Ectodermal cell (in vitro differentiated cells): Measurements from ENCODE around the gene TPD52L2.
"Not testable (repeated sequence)": the region's sequence is repeated elsewhere in the genome, so short reads cannot be mapped to it uniquely, and the experiment has no call there.

Experiments
- H3K27ac ChIP-seq: 2 replicates; pipeline ENCODE4 v1.7.0; 2013; ENCODE audit warnings: mild to moderate bottlenecking, low read depth, low read length; ENCODE audit not compliant: insufficient read depth, poor library complexity, severe bottlenecking
- H3K27me3 ChIP-seq: 2 replicates; pipeline ENCODE4 v1.7.0; 2013; ENCODE audit warnings: mild to moderate bottlenecking, low read length; ENCODE audit not compliant: insufficient read depth, control insufficient read depth, poor library complexity, severe bottlenecking
- H3K36me3 ChIP-seq: one replicate; pipeline ENCODE4 v1.7.0; 2013; ENCODE audit warnings: low read length; ENCODE audit not compliant: control insufficient read depth, insufficient read depth
- H3K4me1 ChIP-seq: one replicate; pipeline ENCODE4 v1.7.0; 2013; ENCODE audit warnings: low read length; ENCODE audit not compliant: control insufficient read depth, insufficient read depth
- H3K4me3 ChIP-seq: 2 replicates; pipeline ENCODE4 v1.7.0; 2013; ENCODE audit warnings: low read depth, low read length, control low read depth; ENCODE audit not compliant: insufficient read depth
- H3K9me3 ChIP-seq: 2 replicates; pipeline ENCODE4 v1.7.0; 2013; ENCODE audit warnings: mild to moderate bottlenecking, low read length, moderate library complexity; ENCODE audit not compliant: control insufficient read depth
- WGBS, 2 experiments: methylation state at CpG; one replicate each; pipeline ENCODE4 v1.1.7; 2013; ENCODE audit warnings: missing lambda C conversion rate in 2 of 2; 5-methylcytosine and 5-hydroxymethylcytosine counted together

TPD52L2 gene

DNA sequence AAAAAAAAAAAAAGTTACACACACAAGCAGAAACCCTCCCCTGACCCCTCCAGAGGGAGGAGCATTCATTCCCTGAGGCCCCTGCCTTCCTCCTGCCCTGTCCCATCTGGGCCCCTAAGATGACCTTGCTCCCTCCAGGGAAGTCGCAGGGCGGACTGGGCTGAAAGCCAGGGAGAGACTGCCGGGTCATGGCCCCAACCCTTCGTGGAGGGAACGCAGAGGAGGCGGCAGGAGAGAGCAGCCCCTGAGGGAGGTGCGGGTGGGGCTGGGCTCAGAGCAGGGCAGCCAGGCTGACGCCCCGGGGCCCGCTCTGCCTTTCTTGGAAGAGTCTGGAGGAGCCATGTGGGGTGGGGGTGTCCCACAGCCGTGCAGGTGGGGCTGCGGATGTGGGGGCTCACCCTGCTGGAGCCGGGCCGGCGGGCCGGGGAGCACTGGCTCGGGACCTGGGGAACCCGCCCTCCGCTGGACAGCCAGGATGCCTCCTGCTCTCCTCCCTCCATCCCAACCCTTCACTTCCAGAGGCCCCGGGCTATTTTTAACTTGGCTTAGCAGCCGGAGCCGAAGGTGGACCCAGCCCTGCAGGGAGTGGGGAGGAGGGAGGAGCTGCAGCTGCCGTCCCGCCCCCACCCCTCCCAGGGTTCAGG, 18.8 kb upstream of the TPD52L2 start:
- peak overlapping the region; percentile 16 for H3K27ac ChIP-seq
- H3K36me3 ChIP-seq: no peaks in the 10 kb centered on the region
- no peaks in the 10 kb centered on the region for H3K9me3 ChIP-seq
- peak overlapping the region; percentile 15 for H3K4me3 ChIP-seq
- 4% methylated on average over 24 of the region's 24 CpGs for WGBS, 2 experiments
- H3K27me3 ChIP-seq: no peaks in the 10 kb centered on the region
- H3K4me1 ChIP-seq: peaks cover 28% of the 10 kb centered on the region

DNA sequence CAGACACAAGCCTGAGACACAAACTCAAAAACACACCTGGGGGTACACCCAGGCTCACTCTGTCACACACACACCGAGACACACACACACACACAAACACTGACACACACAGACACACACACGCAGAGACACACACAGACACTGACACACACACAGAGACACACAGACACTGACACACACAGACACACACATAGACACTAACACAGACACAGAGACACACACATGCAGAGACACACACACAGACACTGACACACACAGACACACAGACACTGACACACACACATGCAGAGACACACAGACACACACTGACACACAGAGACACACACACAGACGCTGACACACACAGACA, 18.2 kb upstream of the TPD52L2 start:
- H3K4me3 ChIP-seq: peak overlapping the region; percentile 15
- H3K27ac ChIP-seq: peak overlapping the region; percentile 16
- WGBS, 2 experiments: 37 to 56% methylated on average over 3 of the region's 3 CpGs
- H3K4me1 ChIP-seq: peaks cover 28% of the 10 kb centered on the region
- H3K27me3 ChIP-seq: no peaks in the 10 kb centered on the region
- H3K36me3 ChIP-seq: no peaks in the 10 kb centered on the region
- no peaks in the 10 kb centered on the region for H3K9me3 ChIP-seq

DNA sequence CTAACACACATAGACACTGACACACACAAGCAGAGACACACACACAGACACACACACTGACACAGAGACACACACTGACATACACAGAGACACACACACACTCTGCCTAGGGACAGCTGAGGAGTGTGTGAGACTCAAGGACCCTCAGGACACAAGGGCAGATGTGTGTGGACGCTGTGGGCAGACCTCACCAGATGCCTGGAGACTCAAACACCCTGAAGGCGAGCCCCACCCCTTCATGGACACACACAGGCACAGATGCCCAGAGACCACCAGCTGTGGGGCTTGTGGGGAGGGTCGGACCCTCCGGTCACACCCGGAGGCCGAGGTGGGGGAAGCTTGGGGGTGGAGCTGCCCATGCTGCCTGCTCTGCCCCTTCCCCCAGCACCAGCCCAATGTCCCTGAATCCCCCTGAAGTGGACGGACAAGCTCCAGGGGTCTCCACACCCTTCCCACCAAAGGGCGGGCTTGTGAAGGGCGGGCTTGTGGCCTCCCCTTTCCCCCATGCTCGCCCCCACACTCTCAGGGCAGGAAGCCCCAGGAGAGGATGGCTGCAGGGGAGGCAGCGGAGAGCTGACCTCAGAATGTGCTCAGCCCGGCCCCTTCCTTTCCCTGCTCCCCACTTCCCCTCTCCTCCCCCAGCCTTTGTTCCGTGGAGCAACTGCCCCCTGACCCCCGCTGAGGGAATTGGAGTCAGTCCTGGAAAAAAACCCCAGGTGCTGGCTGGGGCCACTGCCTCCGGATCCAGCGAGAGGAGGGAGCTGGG, 17.6 kb upstream of the TPD52L2 start:
- H3K9me3 ChIP-seq: no peaks in the 10 kb centered on the region
- H3K4me1 ChIP-seq: peaks cover 28% of the 10 kb centered on the region
- H3K27me3 ChIP-seq: no peaks in the 10 kb centered on the region
- no peaks in the 10 kb centered on the region for H3K36me3 ChIP-seq
- no peak overlapping the region for H3K27ac ChIP-seq
- WGBS, 2 experiments: 11 to 16% methylated on average over 16 of the region's 16 CpGs
- no peak overlapping the region for H3K4me3 ChIP-seq

DNA sequence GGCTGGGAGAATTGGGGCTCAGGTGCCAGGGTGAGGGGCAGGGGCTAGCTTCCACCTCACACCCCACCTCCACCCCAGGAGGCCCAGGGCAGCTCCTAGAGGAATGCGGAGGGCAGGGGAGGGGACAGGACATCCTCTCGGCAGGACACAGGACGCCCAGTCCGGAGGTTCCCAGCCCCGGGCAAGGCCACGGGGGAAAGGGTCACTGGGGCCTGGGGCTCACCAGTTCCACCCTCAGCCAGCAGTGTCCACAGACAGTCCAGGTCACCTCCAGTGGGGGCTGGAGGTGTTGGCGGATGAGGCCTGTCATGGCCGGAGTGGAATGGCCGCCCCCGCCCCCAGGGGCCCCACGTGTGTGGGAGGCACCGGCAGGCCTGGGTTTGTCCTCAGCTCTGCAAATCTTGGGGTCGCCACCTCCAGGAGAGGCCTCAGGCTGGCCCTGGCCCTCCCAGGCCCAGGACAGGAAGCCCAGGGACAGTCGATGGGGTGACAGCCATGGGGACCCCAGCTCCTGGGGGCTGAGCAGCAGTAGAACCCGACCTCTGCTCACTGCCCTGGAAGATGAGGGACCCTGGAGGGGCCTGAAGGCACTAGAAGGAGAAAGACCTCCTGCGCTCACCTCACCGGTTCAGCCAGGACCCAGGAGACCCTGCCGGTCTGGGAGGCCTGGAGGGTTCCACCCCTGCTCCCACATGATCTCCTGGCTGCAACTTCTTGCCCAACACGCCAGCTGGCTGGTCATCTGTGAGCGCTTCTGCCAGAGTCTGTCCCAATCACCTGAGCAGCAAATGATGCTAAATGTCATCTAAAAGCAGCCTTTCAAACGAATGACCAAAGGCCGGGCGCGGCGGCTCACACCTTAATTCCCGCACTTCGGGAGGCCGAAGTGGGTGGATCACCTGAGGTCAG, 16.8 kb upstream of the TPD52L2 start:
- no peaks in the 10 kb centered on the region for H3K9me3 ChIP-seq
- H3K27ac ChIP-seq: no peak overlapping the region
- H3K4me3 ChIP-seq: no peak overlapping the region
- no peaks in the 10 kb centered on the region for H3K27me3 ChIP-seq
- H3K36me3 ChIP-seq: no peaks in the 10 kb centered on the region
- H3K4me1 ChIP-seq: peaks cover 28% of the 10 kb centered on the region
- WGBS, 2 experiments: 65 to 70% methylated on average over 28 of the region's 28 CpGs

DNA sequence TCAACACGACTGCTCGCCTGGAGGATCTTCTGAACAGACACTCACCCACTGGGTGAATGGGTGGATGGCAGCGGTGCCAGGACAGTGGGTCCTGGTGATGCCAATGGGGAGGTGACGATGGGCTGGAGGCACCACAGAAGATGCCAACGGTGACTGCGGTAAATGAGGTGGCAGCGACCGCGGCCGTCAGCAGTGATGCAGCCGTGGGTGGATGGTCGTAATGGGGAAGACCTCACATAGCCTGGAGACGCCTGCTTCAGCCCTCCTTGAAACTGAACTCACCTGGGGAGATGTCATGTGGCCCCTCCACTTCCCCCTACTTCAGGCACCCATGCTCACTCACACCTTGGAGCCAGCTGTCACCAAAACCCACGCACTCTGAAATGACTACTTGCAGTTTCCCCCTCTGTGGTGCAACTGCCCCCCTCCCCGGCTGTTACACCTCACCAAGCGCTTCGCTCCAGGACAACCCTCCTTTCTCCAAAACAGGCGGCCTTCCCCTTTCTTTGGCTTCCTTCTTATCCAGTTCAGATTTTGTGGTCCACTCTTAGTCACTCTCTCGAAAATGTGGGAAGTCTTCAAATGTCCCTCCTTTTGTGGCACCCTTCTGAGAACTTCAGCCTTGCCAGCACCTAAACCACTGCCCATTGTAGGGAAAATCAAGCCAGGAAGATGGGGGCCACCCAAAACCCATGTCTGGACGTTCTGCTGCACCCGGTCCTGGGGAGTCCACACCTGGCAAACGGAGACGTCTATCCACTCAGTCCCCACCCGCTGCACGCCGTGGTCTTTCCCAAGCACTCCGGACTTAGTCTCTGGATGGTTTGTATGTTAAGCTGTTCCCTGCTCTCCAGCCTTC, 14.2 kb upstream of the TPD52L2 start:
- H3K27me3 ChIP-seq: no peaks in the 10 kb centered on the region
- no peaks in the 10 kb centered on the region for H3K9me3 ChIP-seq
- no peak overlapping the region for H3K4me3 ChIP-seq
- WGBS, 2 experiments: 89 to 92% methylated on average over 27 of the region's 27 CpGs
- H3K27ac ChIP-seq: no peak overlapping the region
- no peaks in the 10 kb centered on the region for H3K36me3 ChIP-seq
- H3K4me1 ChIP-seq: peaks cover 45% of the 10 kb centered on the region

DNA sequence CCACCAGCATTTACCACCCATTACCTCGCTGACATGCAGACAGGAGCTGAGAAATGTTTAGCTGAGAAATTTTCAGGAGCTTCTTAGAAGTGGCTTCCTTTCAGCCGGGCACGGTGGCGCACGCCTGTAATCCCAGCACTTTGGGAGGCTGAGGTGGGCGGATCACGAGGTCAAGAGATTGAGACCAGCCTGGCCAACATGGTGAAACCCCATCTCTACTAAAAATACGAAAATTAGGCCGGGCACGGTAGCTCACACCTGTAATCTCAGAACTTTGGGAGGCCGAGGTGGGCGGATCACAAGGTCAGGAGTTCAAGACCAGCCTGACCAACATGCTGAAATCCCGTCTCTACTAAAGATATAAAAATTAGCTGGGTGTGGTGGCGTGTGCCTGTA, 13.5 kb upstream of the TPD52L2 start:
- 92 to 93% methylated on average over 14 of the region's 14 CpGs for WGBS, 2 experiments

DNA sequence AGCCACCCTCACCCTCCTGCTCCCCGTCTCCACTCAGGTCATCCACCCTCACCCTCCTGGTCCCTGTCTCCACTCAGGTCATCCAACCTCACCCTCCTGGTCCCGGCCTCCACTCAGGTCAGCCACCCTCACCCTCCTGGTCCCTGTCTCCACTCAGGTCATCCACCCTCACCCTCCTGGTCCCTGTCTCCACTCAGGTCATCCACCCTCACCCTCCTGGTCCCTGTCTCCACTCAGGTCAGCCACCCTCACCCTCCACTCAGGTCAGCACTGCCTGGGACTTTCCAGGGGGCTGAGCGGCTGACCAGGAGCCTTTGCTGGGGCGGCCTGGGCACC, 11.4 kb upstream of the TPD52L2 start:
- H3K27ac ChIP-seq, H3K27me3 ChIP-seq, H3K4me3 ChIP-seq, H3K9me3 ChIP-seq, H3K36me3 ChIP-seq: not testable (repeated sequence)
- whole genome bisulfite sequencing, 2 experiments: 90 to 92% methylated on average over 4 of the region's 4 CpGs
- peaks cover 32% of the 10 kb centered on the region for H3K4me1 ChIP-seq

More for the DNA sequence above, 13.5 kb upstream of the TPD52L2 start:
- H3K9me3 ChIP-seq, H3K4me3 ChIP-seq, H3K27me3 ChIP-seq, H3K27ac ChIP-seq, H3K36me3 ChIP-seq: not testable (repeated sequence)
- peaks cover 41% of the 10 kb centered on the region for H3K4me1 ChIP-seq

DNA sequence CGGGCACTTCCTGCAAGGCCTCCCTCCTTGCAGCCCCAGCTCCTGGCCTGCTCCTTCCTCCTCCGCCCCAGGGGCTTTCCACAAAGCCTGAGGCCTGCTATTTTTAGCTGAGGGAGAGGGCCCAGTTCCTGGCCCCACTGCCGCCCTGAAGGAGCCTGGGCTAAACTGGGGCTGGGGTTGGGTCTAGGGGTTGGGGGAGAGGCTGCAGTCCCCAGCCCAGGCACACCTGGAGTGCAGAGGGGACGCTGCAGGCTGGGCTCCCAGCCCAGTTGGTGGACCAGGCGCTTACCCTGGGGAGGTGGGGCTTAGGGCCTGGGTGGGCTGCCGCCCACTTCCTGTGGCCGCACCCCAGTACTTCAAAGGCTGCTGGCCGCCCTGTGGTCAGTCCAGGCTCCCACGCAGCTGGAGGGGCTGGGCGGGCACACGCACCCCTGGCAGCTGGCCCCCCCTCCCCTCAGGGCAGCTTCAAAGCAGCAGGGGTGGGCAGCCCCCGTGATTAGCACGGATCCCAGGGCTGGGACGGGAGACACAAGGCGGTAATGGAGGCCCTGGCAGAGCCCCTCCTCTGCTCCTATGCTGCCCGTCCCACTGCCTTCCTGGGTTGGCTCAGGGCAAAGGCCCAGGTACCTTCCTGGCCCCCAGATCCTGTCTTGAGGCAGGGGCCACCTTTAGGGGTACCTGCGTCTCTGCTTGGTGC, 10.9 kb upstream of the TPD52L2 start:
- WGBS, 2 experiments: 64 to 69% methylated on average over 17 of the region's 17 CpGs
- no peak overlapping the region for H3K27ac ChIP-seq
- no peaks in the 10 kb centered on the region for H3K9me3 ChIP-seq

DNA sequence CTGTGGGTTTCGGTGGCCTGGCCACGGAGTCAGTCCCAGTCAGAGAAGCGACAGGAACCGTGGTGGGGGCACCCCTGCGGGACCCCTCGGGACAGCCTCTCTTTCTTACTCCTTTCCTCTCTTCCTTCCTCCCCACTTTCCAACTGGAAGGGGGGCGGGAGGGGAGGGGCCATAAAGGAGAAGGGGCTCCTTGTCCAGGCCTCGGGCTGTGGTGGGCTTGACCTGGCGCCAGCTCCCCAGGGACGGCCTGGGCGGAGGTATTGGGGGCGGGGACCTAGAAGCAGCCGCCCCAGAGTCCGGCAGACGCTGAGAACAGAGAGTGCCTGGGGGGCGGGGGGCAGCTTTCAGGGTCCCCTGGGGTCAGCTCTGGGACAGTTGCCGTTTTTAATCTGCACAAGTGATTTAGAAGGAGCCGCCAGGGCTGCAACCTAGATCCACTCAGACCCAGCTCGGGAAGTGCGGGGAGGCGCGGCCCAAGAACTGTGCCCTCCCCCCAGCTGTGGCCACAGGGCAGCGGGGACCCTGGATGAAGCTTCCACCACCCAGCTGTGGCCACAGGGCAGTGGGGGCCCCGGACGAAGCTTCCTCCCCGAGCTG, 10.2 kb upstream of the TPD52L2 start:
- Histone ChIP-seq H3K4me3 (no peak overlapping the region), H3K4me1 (peaks cover 40% of the 10 kb centered on the region), H3K27me3 (no peaks in the 10 kb centered on the region), H3K9me3 (no peaks in the 10 kb centered on the region), H3K27ac (no peak overlapping the region), H3K36me3 (no peaks in the 10 kb centered on the region)
- WGBS, 2 experiments: 35 to 37% methylated on average over 25 to 26 of the region's 26 CpGs

More for the DNA sequence above, 10.9 kb upstream of the TPD52L2 start:
- Histone ChIP-seq H3K27me3 (no peaks in the 10 kb centered on the region), H3K36me3 (no peaks in the 10 kb centered on the region), H3K4me3 (no peak overlapping the region), H3K4me1 (peaks cover 37% of the 10 kb centered on the region)
